IMR-90 (cell line): Measurements from ENCODE around the gene STAC2. TPM values are rescaled to one million over a fixed set of nuclear protein-coding genes. Genes with fewer than 3 reads are reported as not detected.

Experiments used
- ATAC-seq: fragments of 200-7000 bp; cut with Tn5 transposase; 2 replicates; pipeline ENCODE4 v1.9.1; 2020; ENCODE audit warnings: low read depth, mild to moderate bottlenecking, moderate library complexity
- BruUV-seq: library from RNA; stranded (reverse); fragments of 400-500 nt; replicated peaks from 2 replicates; lab custom pipeline; 2021; lab: Mats Ljungman, UMichigan
- CTCF ChIA-PET: fragments of 300-600 bp; formaldehyde crosslinking; extraction: SDS; loops from one replicate; lab custom pipeline; 2021; ENCODE audit warnings: antibody characterized with exemption; lab: Yijun Ruan, JAX
- POLR2A ChIA-PET: fragments of 300-600 bp; sonication (Branson Sonifier 250); formaldehyde crosslinking; loops from one replicate; lab custom pipeline; 2022; ENCODE audit warnings: antibody characterized with exemption; ENCODE audit not compliant: unreplicated experiment; lab: Charles Lee
- DNase-seq: peaks from one replicate; pipeline ENCODE4 v3.0.0; 2013
- H2AFZ ChIP-seq: replicated peaks from 2 replicates; pipeline ENCODE3; 2013; ENCODE audit warnings: low read length, mild to moderate bottlenecking; ENCODE audit not compliant: poor library complexity
- H2AK5ac ChIP-seq: 2 replicates; pipeline ENCODE4 v1.6.1; 2013; ENCODE audit warnings: low read depth, low read length, inconsistent platforms
- H2AK9ac ChIP-seq: replicated peaks from 2 replicates; pipeline ENCODE3; 2013; ENCODE audit warnings: mild to moderate bottlenecking, low read depth, low read length, moderate library complexity; ENCODE audit not compliant: poor library complexity
- H2BK120ac ChIP-seq: 2 replicates; pipeline ENCODE4 v1.6.1; 2013; ENCODE audit warnings: low read depth, low read length, inconsistent platforms
- H2BK15ac ChIP-seq: 3 replicates; pipeline ENCODE4 v1.6.1; 2013; ENCODE audit warnings: low read depth, low read length, inconsistent platforms
- H2BK20ac ChIP-seq: 2 replicates; pipeline ENCODE4 v1.6.1; 2013; ENCODE audit warnings: low read depth, mild to moderate bottlenecking, inconsistent platforms, low read length, moderate library complexity
- H2BK5ac ChIP-seq: 2 replicates; pipeline ENCODE4 v1.6.1; 2013; ENCODE audit warnings: mild to moderate bottlenecking, low read depth, low read length, inconsistent platforms; ENCODE audit not compliant: poor library complexity, severe bottlenecking
- H3K14ac ChIP-seq: replicated peaks from 2 replicates; pipeline ENCODE4 v1.6.1; 2013; ENCODE audit warnings: low read depth, low read length, inconsistent platforms
- H3K18ac ChIP-seq: 2 replicates; pipeline ENCODE4 v1.6.1; 2013; ENCODE audit warnings: low read depth, low read length, control low read depth
- H3K23ac ChIP-seq: 2 replicates; pipeline ENCODE4 v1.6.1; 2013; ENCODE audit warnings: low read depth, low read length, inconsistent platforms
- H3K27ac ChIP-seq: 2 replicates; pipeline ENCODE4 v1.5.1; 2013; ENCODE audit warnings: mild to moderate bottlenecking, control low read depth, low read length; ENCODE audit not compliant: insufficient read depth
- H3K27me3 ChIP-seq: 2 replicates; pipeline ENCODE4 v1.6.1; 2013; ENCODE audit warnings: low read length; ENCODE audit not compliant: control insufficient read depth, insufficient read depth
- H3K36me3 ChIP-seq: 2 replicates; pipeline ENCODE4 v1.6.1; 2013; ENCODE audit warnings: low read length, mixed read lengths; ENCODE audit not compliant: control insufficient read depth, insufficient read depth
- H3K4ac ChIP-seq: 2 replicates; pipeline ENCODE4 v1.6.1; 2013; ENCODE audit warnings: low read depth, low read length, inconsistent platforms
- H3K4me1 ChIP-seq: 2 replicates; pipeline ENCODE4 v1.6.1; 2013; ENCODE audit warnings: low read length, mixed read lengths; ENCODE audit not compliant: control insufficient read depth, insufficient read depth
- H3K4me2 ChIP-seq: 2 replicates; pipeline ENCODE4 v1.6.1; 2013; ENCODE audit warnings: low read depth, mild to moderate bottlenecking, control low read depth, low read length, moderate library complexity
- H3K4me3 ChIP-seq: 2 replicates; pipeline ENCODE4 v1.5.1; 2013; ENCODE audit warnings: low read depth, mild to moderate bottlenecking, control low read depth, low read length, moderate library complexity; ENCODE audit not compliant: insufficient read depth
- H3K56ac ChIP-seq: 2 replicates; pipeline ENCODE4 v1.6.1; 2013; ENCODE audit warnings: low read length, inconsistent platforms; ENCODE audit not compliant: insufficient read depth; ENCODE audit errors: extremely low read depth
- H3K79me1 ChIP-seq, 2 experiments: 2 replicates each; pipeline ENCODE4 v1.6.1; 2013; ENCODE audit warnings: low read length in 2 of 2, inconsistent platforms in 1 of 2, low read depth in 1 of 2
- H3K9ac ChIP-seq: 2 replicates; pipeline ENCODE4 v1.6.1; 2013; ENCODE audit warnings: low read depth, low read length, control low read depth
- H3K9me1 ChIP-seq: 2 replicates; pipeline ENCODE4 v1.6.1; 2013; ENCODE audit warnings: low read length, inconsistent platforms; ENCODE audit not compliant: insufficient read depth
- H3K9me3 ChIP-seq: 2 replicates; pipeline ENCODE4 v1.6.1; 2013; ENCODE audit warnings: low read length; ENCODE audit not compliant: control insufficient read depth, insufficient read depth
- H4K20me1 ChIP-seq: 2 replicates; pipeline ENCODE4 v1.6.1; 2013; ENCODE audit warnings: low read length, inconsistent platforms; ENCODE audit not compliant: insufficient read depth
- H4K5ac ChIP-seq: 2 replicates; pipeline ENCODE4 v1.6.1; 2013; ENCODE audit warnings: mild to moderate bottlenecking, low read depth, low read length, control low read depth
- H4K8ac ChIP-seq, 2 experiments: 2 replicates each; pipeline ENCODE4 v1.6.1; 2013; ENCODE audit warnings: low read depth in 2 of 2, low read length in 2 of 2, control low read depth in 1 of 2, inconsistent platforms in 1 of 2
- H4K91ac ChIP-seq: 2 replicates; pipeline ENCODE4 v1.6.1; 2013; ENCODE audit warnings: low read depth, low read length, inconsistent platforms; ENCODE audit not compliant: insufficient read depth
- BHLHE40 ChIP-seq: fragments of 150-350 bp; IDR thresholded peaks from 2 replicates; pipeline ENCODE4 v1.6.1; 2016; ENCODE audit warnings: mild to moderate bottlenecking, low read depth, low read length
- FOS ChIP-seq: fragments of 150-350 bp; IDR thresholded peaks from 2 replicates; pipeline ENCODE4 v1.6.1; 2016; ENCODE audit warnings: low read depth, low read length
- MAZ ChIP-seq: IDR thresholded peaks from 2 replicates; pipeline ENCODE4 v1.6.1; 2012; ENCODE audit warnings: low read depth, mild to moderate bottlenecking, low read length, improper control_type of control experiment, moderate library complexity, borderline replicate concordance
- MXI1 ChIP-seq: IDR thresholded peaks from 2 replicates; pipeline ENCODE4 v1.6.1; 2012; ENCODE audit warnings: low read depth, mild to moderate bottlenecking, low read length, moderate library complexity, borderline replicate concordance
- NFE2L2 ChIP-seq: fragments of 150-350 bp; IDR thresholded peaks from 2 replicates; pipeline ENCODE4 v1.6.1; 2016; ENCODE audit warnings: low read depth, mild to moderate bottlenecking, low read length
- POLR2A ChIP-seq: IDR thresholded peaks from 2 replicates; pipeline ENCODE4 v1.6.1; 2012; ENCODE audit warnings: mild to moderate bottlenecking, low read depth, low read length
- RCOR1 ChIP-seq: IDR thresholded peaks from 2 replicates; pipeline ENCODE4 v1.6.1; 2012; ENCODE audit warnings: mild to moderate bottlenecking, low read length, improper control_type of control experiment; ENCODE audit not compliant: insufficient replicate concordance
- RFX5 ChIP-seq: IDR thresholded peaks from 2 replicates; pipeline ENCODE4 v1.8.0; 2012; ENCODE audit warnings: low read depth, mild to moderate bottlenecking, low read length, moderate library complexity
- SMC3 ChIP-seq: fragments of 150-350 bp; IDR thresholded peaks from 2 replicates; pipeline ENCODE4 v1.6.1; 2016; ENCODE audit warnings: low read depth, mild to moderate bottlenecking, antibody characterized with exemption, low read length, moderate library complexity
- WGBS, 2 experiments: methylation state at CpG; one replicate each; pipeline versions ENCODE4 v1.1.5 to v1.1.7; 2013; ENCODE audit warnings: missing lambda C conversion rate in 2 of 2; ENCODE audit not compliant: insufficient read length in 1 of 2; ENCODE audit errors: extremely low coverage in 2 of 2; 5-methylcytosine and 5-hydroxymethylcytosine counted together
- dilution Hi-C: fragments of 300-500 bp; cut with HindIII; formaldehyde crosslinking; loops from one replicate; pipeline ENCODE4 v1.14.3; 2018; ENCODE audit warnings: low sequenced_read_pairs; ENCODE audit not compliant: unreplicated experiment
- in situ Hi-C: fragments of 300-500 bp; cut with MboI; formaldehyde crosslinking; loops from 3 replicates; pipeline ENCODE4 v1.14.3; 2019; ENCODE audit warnings: low sequenced_read_pairs, inconsistent platforms, mixed read lengths
- intact Hi-C: fragments of 100-400 bp; cut with micrococcal nuclease; formaldehyde crosslinking; loops from 2 replicates; pipeline ENCODE4 v1.10.0; 2022
- polyA plus RNA-seq, 3 experiments: library from polyadenylated mRNA; depleted of rRNA; stranded (reverse); fragments of >200 nt; gene quantifications; 2 replicates each; pipeline ENCODE4 v1.2.3, GENCODE V29; 2012; ENCODE audit warnings: low replicate concordance in 1 of 3
- total RNA-seq: library from RNA; depleted of rRNA; stranded (reverse); fragments of >200 nt; gene quantifications from 2 replicates; pipeline ENCODE4 v1.2.3, GENCODE V29; 2012
- TF ChIP-seq, protein P1 (sequence below): fragments of 150-350 bp; IDR thresholded peaks from 2 replicates; pipeline ENCODE4 v1.6.1; 2016; ENCODE audit warnings: low read depth, mild to moderate bottlenecking, low read length, moderate library complexity, borderline replicate concordance
- TF ChIP-seq, protein P2 (sequence below): fragments of 150-350 bp; IDR thresholded peaks from 2 replicates; pipeline ENCODE4 v1.6.1; 2017; ENCODE audit warnings: mild to moderate bottlenecking, antibody characterized with exemption, low read length, low read depth

The STAC2 gene
- total and polyA plus RNA-seq, 2 of the 4 experiments (the other 2 are of a cell fraction) = 0.02 TPM; not detected in 1

- TF ChIP-seq MAZ = no peak
Measured at GRCh38 chr17:39239640-39240314, 14.0 kb upstream of the STAC2 start (continued).

GRCh38 chr17:39238311-39238972 is 12.7 kb upstream of the STAC2 start:
- DNase-seq (no peak), ATAC-seq (no peak)
- Histone ChIP-seq H3K4me1 (no peaks in the 10 kb centered on the region; the same call in 1 of the 2 replicates), H3K9ac (no peak overlapping the region), H3K36me3 (no peaks in the 10 kb centered on the region), H3K4me3 (no peak overlapping the region), H3K56ac (no peak overlapping the region), H2BK5ac (no peak overlapping the region), H3K14ac (no peak overlapping the region), H3K9me3 (no peaks in the 10 kb centered on the region), H3K23ac (no peak overlapping the region), H4K5ac (no peak overlapping the region), H2BK20ac (no peak overlapping the region), H3K9me1 (no peaks in the 10 kb centered on the region), H3K79me1 (no peaks in the 10 kb centered on the region), H3K27ac (no peak overlapping the region), H2BK120ac (no peak overlapping the region), H3K27me3 (peaks cover 4% of the 10 kb centered on the region; the same call in 1 of the 2 replicates), H4K8ac (no peak overlapping the region), H4K91ac (no peak overlapping the region), H4K20me1 (no peaks in the 10 kb centered on the region), H3K4me2 (no peak overlapping the region), H3K4ac (no peak overlapping the region), H2AK9ac (peak overlapping the region; percentile 28), H2BK15ac (no peak overlapping the region), H2AK5ac (no peak overlapping the region), H2AFZ (peak overlapping the region; percentile 21), H3K18ac (no peak overlapping the region)
- 41% methylated on average over 9 of the region's 15 CpGs; no CpG with 5 or more reads in 1 of the 2 experiments for WGBS, 2 experiments
- dilution Hi-C loops = no loop called here
- TF ChIP-seq RCOR1 (no peak), BHLHE40 (no peak), FOS (no peak), RFX5 (no peak), MXI1 (no peak), MAZ (no peak), SMC3 (no peak), NFE2L2 (no peak), POLR2A (no peak)
- TF ChIP-seq, protein P1, sequence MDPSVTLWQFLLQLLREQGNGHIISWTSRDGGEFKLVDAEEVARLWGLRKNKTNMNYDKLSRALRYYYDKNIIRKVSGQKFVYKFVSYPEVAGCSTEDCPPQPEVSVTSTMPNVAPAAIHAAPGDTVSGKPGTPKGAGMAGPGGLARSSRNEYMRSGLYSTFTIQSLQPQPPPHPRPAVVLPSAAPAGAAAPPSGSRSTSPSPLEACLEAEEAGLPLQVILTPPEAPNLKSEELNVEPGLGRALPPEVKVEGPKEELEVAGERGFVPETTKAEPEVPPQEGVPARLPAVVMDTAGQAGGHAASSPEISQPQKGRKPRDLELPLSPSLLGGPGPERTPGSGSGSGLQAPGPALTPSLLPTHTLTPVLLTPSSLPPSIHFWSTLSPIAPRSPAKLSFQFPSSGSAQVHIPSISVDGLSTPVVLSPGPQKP = no peak
- TF ChIP-seq, protein P2, sequence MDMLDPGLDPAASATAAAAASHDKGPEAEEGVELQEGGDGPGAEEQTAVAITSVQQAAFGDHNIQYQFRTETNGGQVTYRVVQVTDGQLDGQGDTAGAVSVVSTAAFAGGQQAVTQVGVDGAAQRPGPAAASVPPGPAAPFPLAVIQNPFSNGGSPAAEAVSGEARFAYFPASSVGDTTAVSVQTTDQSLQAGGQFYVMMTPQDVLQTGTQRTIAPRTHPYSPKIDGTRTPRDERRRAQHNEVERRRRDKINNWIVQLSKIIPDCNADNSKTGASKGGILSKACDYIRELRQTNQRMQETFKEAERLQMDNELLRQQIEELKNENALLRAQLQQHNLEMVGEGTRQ = no peak
- intact Hi-C loops = loop anchor here (10.0 kb wide), 1 partner anchor 174 kb away; no protein-coding TSS in a partner anchor
- in situ Hi-C loops = no loop called here
- BruUV-seq = no TSS peak
- ChIA-PET POLR2A (no interaction called here), CTCF (interaction anchor here (0.6 to 1.3 kb wide), 2 partner anchors 32 to 255 kb away, joined by 4 to 5 read pairs; no protein-coding TSS in a partner anchor)
